CD14-positive monocyte (primary cell): ENCODE measurements around the gene MAP2. TPM values are rescaled to one million over a fixed set of nuclear protein-coding genes. Genes with fewer than 3 reads are reported as not detected.

Experiments
- DNase-seq, 3 donors: peaks; one replicate each; pipeline ENCODE4 v3.0.0-alpha.2; 2011 to 2022
- H2AFZ ChIP-seq: 2 replicates; pipeline ENCODE4 v1.6.0; 2012; ENCODE audit warnings: mild to moderate bottlenecking, low read depth, low read length, inconsistent platforms; ENCODE audit not compliant: insufficient read depth, poor library complexity, severe bottlenecking
- H3K27ac ChIP-seq, 2 donors: 1 replicate in 1 of 2; 2 replicates in 1 of 2; pipeline ENCODE4 v1.5.1; 2012 to 2013; ENCODE audit warnings: low read length in 2 of 2, control low read depth in 1 of 2, inconsistent platforms in 1 of 2, low read depth in 1 of 2, mild to moderate bottlenecking in 1 of 2
- H3K27me3 ChIP-seq, 2 donors: one replicate each; pipeline versions ENCODE4 v1.6.0 to v1.6.1; 2011 to 2013; ENCODE audit warnings: low read length in 2 of 2; ENCODE audit not compliant: control insufficient read depth in 2 of 2, insufficient read depth in 2 of 2
- H3K36me3 ChIP-seq, 2 donors: replicated peaks in 1 of 2; 1 replicate in 1 of 2; 2 replicates in 1 of 2; pipeline versions ENCODE4 v1.5.1 to v1.6.1; 2012 to 2013; ENCODE audit warnings: low read length in 2 of 2, control low read depth in 1 of 2, inconsistent platforms in 1 of 2, mild to moderate bottlenecking in 1 of 2; ENCODE audit not compliant: insufficient read depth in 2 of 2, control insufficient read depth in 1 of 2
- H3K4me1 ChIP-seq, 2 donors: 1 replicate in 1 of 2; 2 replicates in 1 of 2; pipeline versions ENCODE4 v1.5.1 to v1.6.1; 2012 to 2013; ENCODE audit warnings: low read length in 2 of 2, control low read depth in 1 of 2, inconsistent platforms in 1 of 2, mild to moderate bottlenecking in 1 of 2, moderate library complexity in 1 of 2; ENCODE audit not compliant: insufficient read depth in 2 of 2, control insufficient read depth in 1 of 2
- H3K4me2 ChIP-seq: replicated peaks from 2 replicates; pipeline ENCODE3; 2012; ENCODE audit warnings: low read length, moderate library complexity, mild to moderate bottlenecking; ENCODE audit not compliant: poor library complexity, severe bottlenecking; ENCODE audit errors: extremely low read depth
- H3K4me3 ChIP-seq, 3 experiments: fragments of 200-600 bp in 1 of 3; sonication (generic) in 1 of 3; replicated peaks in 1 of 3; 1 replicate in 2 of 3; 2 replicates in 1 of 3; pipeline ENCODE4 v1.5.1; 2011 to 2013; ENCODE audit warnings: low read length in 3 of 3, mild to moderate bottlenecking in 3 of 3, control low read depth in 2 of 3, low read depth in 2 of 3, inconsistent platforms in 1 of 3, moderate library complexity in 1 of 3
- H3K79me2 ChIP-seq: 2 replicates; pipeline ENCODE4 v1.6.0; 2012; ENCODE audit warnings: mild to moderate bottlenecking, control low read depth, inconsistent platforms, low read length, moderate library complexity; ENCODE audit not compliant: insufficient read depth
- H3K9ac ChIP-seq: 2 replicates; pipeline ENCODE4 v1.6.0; 2017; ENCODE audit warnings: low read length, mild to moderate bottlenecking; ENCODE audit not compliant: insufficient read depth, poor library complexity, severe bottlenecking
- H3K9me3 ChIP-seq, 2 donors: replicated peaks in 1 of 2; 1 replicate in 1 of 2; 2 replicates in 1 of 2; pipeline versions ENCODE4 v1.5.1 to v1.6.1; 2012 to 2013; ENCODE audit warnings: low read length in 2 of 2, control low read depth in 1 of 2; ENCODE audit not compliant: control insufficient read depth in 1 of 2, insufficient read depth in 1 of 2
- H4K20me1 ChIP-seq: 2 replicates; pipeline ENCODE4 v1.6.0; 2012; ENCODE audit warnings: mild to moderate bottlenecking, low read length, control low read depth, moderate library complexity; ENCODE audit not compliant: insufficient read depth
- H3K27ac Mint-ChIP-seq, 7 donors: one replicate each; pipeline ENCODE4 v1.8.0; 2020; ENCODE audit warnings: mild to moderate bottlenecking in 7 of 7, mixed read lengths in 7 of 7, moderate library complexity in 6 of 7, inconsistent platforms in 2 of 7
- H3K27me3 Mint-ChIP-seq, 3 donors: one replicate each; pipeline ENCODE4 v1.8.0; 2021 to 2022; ENCODE audit warnings: low read depth in 3 of 3, mild to moderate bottlenecking in 3 of 3, mixed read lengths in 3 of 3, moderate library complexity in 3 of 3, inconsistent platforms in 1 of 3
- H3K36me3 Mint-ChIP-seq, 2 donors: one replicate each; pipeline ENCODE4 v1.8.0; 2020; ENCODE audit warnings: mixed read lengths in 2 of 2, inconsistent platforms in 1 of 2, mild to moderate bottlenecking in 1 of 2
- H3K4me1 Mint-ChIP-seq: one replicate; pipeline ENCODE4 v1.8.0; 2020; ENCODE audit warnings: mild to moderate bottlenecking, mixed read lengths
- H3K4me3 Mint-ChIP-seq, 2 donors: one replicate each; pipeline ENCODE4 v1.8.0; 2020; ENCODE audit warnings: mild to moderate bottlenecking in 2 of 2, mixed read lengths in 2 of 2, moderate library complexity in 1 of 2
- H3K9me3 Mint-ChIP-seq, 7 donors: one replicate each; pipeline ENCODE4 v1.8.0; 2020 to 2022; ENCODE audit warnings: mixed read lengths in 7 of 7, mild to moderate bottlenecking in 6 of 7, moderate library complexity in 6 of 7, inconsistent platforms in 2 of 7
- CTCF ChIP-seq: fragments of 200-600 bp; IDR thresholded peaks from one replicate; pipeline ENCODE4 v1.8.0; 2022; ENCODE audit warnings: antibody characterized with exemption, mild to moderate bottlenecking
- WGBS: methylation state at CpG from one replicate; pipeline ENCODE4 v1.1.5; 2013; ENCODE audit warnings: missing lambda C conversion rate; ENCODE audit not compliant: insufficient coverage; 5-methylcytosine and 5-hydroxymethylcytosine counted together
- intact Hi-C, 2 donors: fragments of 100-400 bp; cut with micrococcal nuclease; formaldehyde crosslinking; loops; one replicate each; pipeline versions ENCODE4 v1.15.0 to v1.15.1; 2023
- polyA plus RNA-seq, 3 donors: library from polyadenylated mRNA; depleted of rRNA in 1 of 3; unstranded in 2 of 3; stranded (reverse) in 1 of 3; fragments of 300-500 nt in 2 of 3; fragments of >200 nt in 1 of 3; fragmentation: Illumina TruSeq in 2 of 3; gene quantifications; 1 replicate in 2 of 3; 2 replicates in 1 of 3; pipeline ENCODE4 v1.2.3, GENCODE V29; 2012 to 2021

MAP2 gene
- polyA plus RNA-seq, 3 donors: not detected

- H2AFZ ChIP-seq: no peak overlapping the region
- H4K20me1 ChIP-seq: no peaks in the 10 kb centered on the region
- no peak for TF ChIP-seq CTCF
- no peak overlapping the region for H3K9ac ChIP-seq
- H3K27ac ChIP-seq: no peak overlapping the region
- Mint-ChIP-seq H3K27ac (no peak overlapping the region), H3K36me3 (no peaks in the 10 kb centered on the region), H3K4me3 (no peak overlapping the region), H3K27me3 (peaks cover 0 to 4% (median 1%) of the 10 kb centered on the region in 3 donors), H3K9me3 (peaks cover 0 to 2% (median 0%) of the 10 kb centered on the region in 7 donors), H3K4me1 (no peaks in the 10 kb centered on the region)
- H3K79me2 ChIP-seq: no peaks in the 10 kb centered on the region
- H3K4me2 ChIP-seq: no peak overlapping the region
- intact Hi-C loops: no loop called here
- H3K4me1 ChIP-seq: no peaks in the 10 kb centered on the region
- no peaks in the 10 kb centered on the region for H3K9me3 ChIP-seq
- no peak for DNase-seq
- H3K4me3 ChIP-seq: no peak overlapping the region
- no peaks in the 10 kb centered on the region for H3K36me3 ChIP-seq
- no CpG with 5 or more reads among the region's 2 CpGs for WGBS
- H3K27me3 ChIP-seq: no peaks in the 10 kb centered on the region
These were observed 210.1 kb downstream of the MAP2 start for GRCh38 chr2:209633911-209634310.

- no peak for TF ChIP-seq CTCF
- H3K4me2 ChIP-seq: no peak overlapping the region
These were observed 212.2 kb downstream of the MAP2 start for GRCh38 chr2:209636076-209636475.

More at GRCh38 chr2:209636076-209636475, 212.2 kb downstream of the MAP2 start:
- no peak for DNase-seq
- H3K4me3 Mint-ChIP-seq: no peak overlapping the region
- H3K9me3 Mint-ChIP-seq: peaks cover 0 to 3% (median 0%) of the 10 kb centered on the region in 7 donors
- H3K4me1 Mint-ChIP-seq: no peaks in the 10 kb centered on the region
- intact Hi-C loops: no loop called here
- H3K27me3 Mint-ChIP-seq: peaks cover 0 to 4% (median 0%) of the 10 kb centered on the region in 3 donors
- H3K27ac ChIP-seq: no peak overlapping the region
- no peak overlapping the region for H2AFZ ChIP-seq
- no peaks in the 10 kb centered on the region for H4K20me1 ChIP-seq
- no peak overlapping the region for H3K4me3 ChIP-seq
- H3K36me3 Mint-ChIP-seq: no peaks in the 10 kb centered on the region
- H3K9ac ChIP-seq: no peak overlapping the region
- no peak overlapping the region for H3K27ac Mint-ChIP-seq
- no peaks in the 10 kb centered on the region for H3K79me2 ChIP-seq
- no peaks in the 10 kb centered on the region for H3K4me1 ChIP-seq
- H3K9me3 ChIP-seq: no peaks in the 10 kb centered on the region
- H3K27me3 ChIP-seq: no peaks in the 10 kb centered on the region
- no peaks in the 10 kb centered on the region for H3K36me3 ChIP-seq
